K562 (cell line): ENCODE measurements around the gene LAMA3. TPM values are rescaled to one million over a fixed set of nuclear protein-coding genes. Genes with fewer than 3 reads are reported as not detected.

Source experiments
- ARNT ChIP-seq, 2 experiments: fragments of 450-650 bp; IDR thresholded peaks; 2 replicates each; pipeline ENCODE4 v1.6.1; 2016; ENCODE audit warnings: mild to moderate bottlenecking in 1 of 2
- CHD1 ChIP-seq: fragments of 200-600 bp; sonication (generic); IDR thresholded peaks from one replicate; pipeline ENCODE4 v1.6.1; 2012; ENCODE audit warnings: mild to moderate bottlenecking, moderate library complexity, low read length, inconsistent platforms
- CLOCK ChIP-seq: fragments of 250-450 bp; sonication (Bioruptor Pico); IDR thresholded peaks from 2 replicates; pipeline ENCODE4 v1.4.0; 2020; ENCODE audit warnings: mild to moderate bottlenecking, moderate library complexity, borderline replicate concordance
- GMEB1 ChIP-seq: fragments of 250-450 bp; sonication (Bioruptor Pico); IDR thresholded peaks from 2 replicates; pipeline ENCODE4 v1.4.0; 2020; ENCODE audit warnings: mild to moderate bottlenecking
- KDM4B ChIP-seq, 2 experiments: fragments of 450-650 bp in 1 of 2; sonication (generic) in 1 of 2; IDR thresholded peaks; 2 replicates each; pipeline ENCODE4 v1.6.1; 2016 to 2017; ENCODE audit warnings: borderline replicate concordance in 2 of 2, antibody characterized with exemption in 1 of 2, low read depth in 1 of 2, mild to moderate bottlenecking in 1 of 2
- KLF6 ChIP-seq: fragments of 250-450 bp; sonication (Bioruptor Pico); IDR thresholded peaks from 2 replicates; pipeline ENCODE4 v1.4.0; 2020; ENCODE audit warnings: mild to moderate bottlenecking, moderate library complexity, borderline replicate concordance
- MAFK ChIP-seq: IDR thresholded peaks from 2 replicates; pipeline ENCODE4 v1.6.1; 2011; ENCODE audit warnings: low read length, improper control_type of control experiment
- MYC ChIP-seq, 2 experiments: fragments of 250-450 bp in 1 of 2; sonication (Bioruptor Pico) in 1 of 2; IDR thresholded peaks; 2 replicates each; pipeline versions ENCODE4 v1.5.1 to v1.6.1; 2012 to 2021; ENCODE audit warnings: low read depth in 2 of 2, borderline replicate concordance in 1 of 2, improper control_type of control experiment in 1 of 2, low read length in 1 of 2, mild to moderate bottlenecking in 1 of 2, moderate library complexity in 1 of 2
- NBN ChIP-seq: fragments of 450-650 bp; IDR thresholded peaks from 2 replicates; pipeline ENCODE4 v1.6.1; 2016; ENCODE audit warnings: low read depth, mild to moderate bottlenecking
- NFATC3 ChIP-seq: fragments of 450-650 bp; IDR thresholded peaks from 2 replicates; pipeline ENCODE4 v1.6.1; 2017; ENCODE audit warnings: mild to moderate bottlenecking
- NR0B1 ChIP-seq: fragments of 450-650 bp; IDR thresholded peaks from one replicate; pipeline ENCODE4 v1.6.1; 2018; ENCODE audit warnings: mild to moderate bottlenecking, moderate library complexity; ENCODE audit not compliant: partially characterized antibody
- NR1H2 ChIP-seq: sonication (generic); formaldehyde crosslinking; IDR thresholded peaks from 2 replicates; pipeline ENCODE4 v1.4.0; 2020; ENCODE audit warnings: mild to moderate bottlenecking, missing genetic modification reagents
- PCBP2 ChIP-seq: fragments of 200-400 bp; formaldehyde crosslinking; IDR thresholded peaks from 2 replicates; pipeline ENCODE4 v1.6.1; 2018; ENCODE audit warnings: low read length, low read depth, mild to moderate bottlenecking, moderate library complexity; ENCODE audit not compliant: poor library complexity, severe bottlenecking
- RAD21 ChIP-seq, 2 experiments: fragments of 250-450 bp in 1 of 2; fragments of 450-650 bp in 1 of 2; sonication (Bioruptor Pico) in 1 of 2; formaldehyde crosslinking in 1 of 2; IDR thresholded peaks in 1 of 2; conservative IDR thresholded peaks in 1 of 2; 2 replicates each; pipeline versions ENCODE4 v1.4.0 to v1.8.0; 2020 to 2022; ENCODE audit warnings: mild to moderate bottlenecking in 2 of 2, moderate library complexity in 1 of 2
- SFPQ ChIP-seq: fragments of 200-400 bp; formaldehyde crosslinking; IDR thresholded peaks from 2 replicates; pipeline ENCODE4 v1.6.1; 2017; ENCODE audit warnings: mild to moderate bottlenecking, low read depth, low read length, moderate library complexity
- TCF7L2 ChIP-seq: fragments of 150-350 bp; IDR thresholded peaks from 2 replicates; pipeline ENCODE4 v1.6.1; 2016; ENCODE audit warnings: low read depth, mild to moderate bottlenecking, low read length, moderate library complexity
- ZBTB7A ChIP-seq: IDR thresholded peaks from 2 replicates; pipeline ENCODE4 v1.6.1; 2011; ENCODE audit warnings: low read depth, mild to moderate bottlenecking, low read length, moderate library complexity, borderline replicate concordance; ENCODE audit not compliant: control insufficient read depth
- ZNF143 ChIP-seq: sonication (generic); formaldehyde crosslinking; IDR thresholded peaks from 2 replicates; pipeline ENCODE4 v1.9.0; 2022; ENCODE audit warnings: mild to moderate bottlenecking, missing genetic modification reagents
- ZNF324 ChIP-seq: fragments of 250-450 bp; sonication (Bioruptor Pico); IDR thresholded peaks from 2 replicates; pipeline ENCODE4 v1.4.0; 2020; ENCODE audit warnings: mild to moderate bottlenecking
- polyA plus RNA-seq, 8 experiments: library from polyadenylated mRNA; depleted of rRNA in 4 of 8; stranded (reverse) in 5 of 8; unstranded in 3 of 8; fragments of >200 nt; fragmentation: Nextera tagmentation in 2 of 8; fragmentation: Illumina TruSeq in 1 of 8; extraction: Ambion mirVana in 2 of 8; extraction: Trizol in 1 of 8; gene quantifications; 2 replicates each; pipeline versions ENCODE4 v1.2.1 to v1.2.3, GENCODE V29; 2011 to 2014; ENCODE audit warnings: inconsistent platforms in 1 of 8, missing spikeins in 1 of 8
- total RNA-seq, 7 experiments: library from RNA; depleted of rRNA in 6 of 7; stranded (reverse); fragments of >200 nt in 6 of 7; fragmentation: Illumina TruSeq in 2 of 7; extraction: Trizol in 2 of 7; gene quantifications; 2 replicates each; pipeline versions ENCODE4 v1.2.1 to v1.2.3, GENCODE V29; 2011 to 2021; ENCODE audit warnings: low replicate concordance in 1 of 7

Gene LAMA3
- total and polyA plus RNA-seq, 9 of the 15 experiments (the other 6 are each of a cell fraction or from before 2014, with no cell fraction given), result 0.07 TPM; not detected in 8

GRCh38 chr18:23719634-23720201, 30.5 kb downstream of the LAMA3 start (continued):
- TF ChIP-seq NR1H2 (CRISPR knock-in tag) (no peak), TCF7L2 (no peak), MYC (IDR thresholded peaks at IDR 0.05; ENCODE audit: low read depth, low read length) (no peak), MYC (CRISPR knock-in tag; IDR thresholded peaks at IDR 0.05; ENCODE audit: borderline replicate concordance, low read depth) (no peak), SFPQ (no peak), CHD1 (no peak), PCBP2 (no peak), RAD21 (CRISPR knock-in tag; conservative IDR thresholded peaks at IDR 0.05 in 1 of 2, IDR thresholded peaks at IDR 0.05 in 1 of 2) (no peak), NFATC3 (no peak), GMEB1 (CRISPR knock-in tag) (no peak), MAFK (peak; percentile 88), KLF6 (CRISPR knock-in tag) (no peak), ZBTB7A (no peak), ZNF143 (CRISPR knock-in tag) (no peak), NBN (no peak), KDM4B (IDR thresholded peaks at IDR 0.05; ENCODE audit: borderline replicate concordance in 2 of 2, low read depth in 1 of 2) (no peak), ZNF324 (CRISPR knock-in tag) (no peak), CLOCK (CRISPR knock-in tag) (no peak), ARNT (IDR thresholded peaks at IDR 0.05) (peak in 1 of 2 experiments; percentile 93; a peak in 2 of 4 replicates), NR0B1 (no peak)
